GM21423 (cell line): ENCODE measurements around the gene MYOM3.
"Not testable (repeated sequence)": the region's sequence is repeated elsewhere in the genome, so short reads cannot be mapped to it uniquely, and the experiment has no call there.

Experiments
- ATAC-seq: cut with Tn5 transposase; IDR thresholded peaks from one replicate; pipeline ENCODE4 v1.9.1; 2021; ENCODE audit warnings: mild to moderate bottlenecking, moderate library complexity; ENCODE audit not compliant: unreplicated experiment

The MYOM3 gene

DNA sequence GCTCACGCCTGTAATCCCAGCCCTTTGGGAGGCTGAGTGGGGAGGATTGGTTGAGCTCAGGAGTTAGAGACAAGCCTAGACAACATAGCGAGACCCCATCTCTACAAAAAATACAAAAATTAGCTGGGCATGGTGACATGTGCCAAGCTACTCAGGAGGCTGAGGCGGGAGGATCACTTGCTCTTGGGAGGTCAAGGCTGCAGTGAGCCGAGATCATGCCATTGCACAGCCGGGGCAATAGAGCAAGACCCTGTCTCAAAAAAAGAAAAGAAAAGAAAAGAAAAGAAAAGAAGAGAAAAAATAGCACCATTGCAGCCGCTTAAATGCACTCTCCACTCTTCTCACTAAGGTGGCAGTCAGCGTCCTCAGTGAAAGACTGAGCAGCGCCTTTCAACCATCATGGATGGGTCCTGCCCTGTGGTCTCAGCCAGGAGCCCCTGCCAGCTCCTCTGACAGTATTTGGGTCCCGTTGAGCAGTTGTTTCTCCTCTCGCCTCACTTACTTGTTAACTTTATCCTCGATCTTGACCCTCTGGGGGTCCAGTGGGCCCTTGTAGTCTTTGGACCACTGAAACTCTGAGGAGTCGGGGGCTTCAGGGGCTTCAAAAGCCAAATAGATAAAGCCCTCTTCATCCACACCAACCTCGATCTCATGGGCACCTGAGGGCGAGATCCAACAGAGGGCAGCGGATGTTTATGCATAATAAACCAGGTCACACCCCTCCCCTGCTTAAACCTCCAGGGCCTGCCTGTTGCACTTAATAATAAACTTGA lies 36.9 kb downstream of the MYOM3 start:
- no peak for ATAC-seq

DNA sequence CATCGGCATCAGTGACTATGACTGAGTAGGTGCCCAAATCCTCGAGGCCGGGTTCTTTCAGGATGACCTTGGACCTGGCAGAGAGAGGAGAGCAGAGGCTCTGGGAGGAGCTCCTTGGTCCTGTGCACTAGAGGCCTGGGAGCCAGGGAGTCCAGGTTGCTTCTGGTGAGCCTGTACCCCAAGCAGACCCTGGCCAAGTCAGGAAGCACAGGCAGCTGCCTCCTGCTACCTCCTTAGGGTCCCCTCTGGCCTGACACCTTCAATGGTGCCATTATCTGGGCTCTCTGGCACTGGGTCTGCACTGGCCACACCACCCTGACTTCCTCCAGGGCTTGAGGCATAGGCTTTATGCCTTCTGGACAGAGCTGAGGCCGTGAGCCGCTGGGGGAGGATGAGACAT lies 37.7 kb downstream of the MYOM3 start:
- no peak for ATAC-seq

DNA sequence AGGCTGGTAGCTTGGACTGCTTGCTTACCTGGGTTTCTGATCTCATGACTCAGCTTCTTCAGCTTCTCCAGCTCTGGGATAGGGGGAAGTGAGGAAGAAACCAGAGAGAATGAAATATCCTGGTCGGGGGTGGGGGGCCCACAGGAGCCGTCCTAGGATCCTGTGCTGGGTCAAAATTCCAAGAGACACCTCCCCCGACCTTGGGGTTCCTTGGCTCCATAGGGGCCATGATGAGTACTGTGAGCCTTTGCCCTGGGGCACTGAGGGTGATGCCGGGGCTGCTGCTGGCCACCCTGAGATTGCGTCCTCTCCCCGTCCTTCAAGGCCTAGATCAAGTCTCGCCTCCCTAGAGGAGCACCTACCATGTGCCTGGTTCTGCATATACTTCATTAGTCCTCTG lies 40.0 kb downstream of the MYOM3 start:
- no peak for ATAC-seq

DNA sequence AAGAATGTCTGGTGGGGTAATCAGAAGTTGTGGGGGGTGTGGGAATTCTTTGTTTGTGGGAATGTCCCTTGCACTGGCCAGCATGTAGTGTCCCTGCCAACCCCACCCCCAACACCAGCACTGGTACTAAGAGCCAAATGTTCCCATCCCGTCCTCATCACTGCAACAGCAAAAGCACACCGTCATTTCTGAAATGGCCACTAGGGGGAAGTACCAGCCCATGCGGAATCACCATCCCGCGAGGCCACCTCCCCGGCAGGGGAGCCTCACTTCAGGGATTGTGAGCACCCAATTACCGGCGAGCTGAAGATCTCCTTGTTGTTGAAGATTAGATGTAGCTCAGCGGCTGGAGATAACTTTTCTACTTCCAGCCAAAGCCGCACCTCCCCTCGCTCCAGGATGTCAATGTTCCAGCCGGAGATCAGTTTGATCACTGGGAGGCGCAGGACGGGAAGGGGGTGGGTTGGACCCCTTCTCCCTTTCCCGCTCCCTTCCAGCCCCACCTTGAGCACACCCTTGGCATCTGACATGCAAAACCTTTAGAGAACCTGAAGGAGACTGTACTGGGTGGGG lies 41.0 kb downstream of the MYOM3 start:
- ATAC-seq = no peak

DNA sequence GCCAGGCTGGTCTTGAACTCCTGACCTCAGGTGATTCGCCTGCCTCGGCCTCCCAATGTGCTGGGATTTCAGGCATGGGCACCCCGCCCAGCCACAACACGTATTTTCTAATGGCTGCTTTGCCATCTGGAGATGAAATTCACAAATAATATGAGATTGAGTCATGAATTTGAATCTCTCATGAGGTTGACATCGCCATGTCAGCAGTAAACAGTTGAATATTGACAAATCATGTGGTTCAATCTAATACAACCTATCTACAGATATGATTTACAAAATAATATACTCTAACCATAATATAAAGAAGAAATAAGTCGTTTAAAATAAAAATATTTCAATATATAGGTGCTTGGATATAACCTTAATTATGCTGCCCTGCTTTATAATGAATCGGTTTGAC lies 42.1 kb downstream of the MYOM3 start:
- ATAC-seq = no peak

DNA sequence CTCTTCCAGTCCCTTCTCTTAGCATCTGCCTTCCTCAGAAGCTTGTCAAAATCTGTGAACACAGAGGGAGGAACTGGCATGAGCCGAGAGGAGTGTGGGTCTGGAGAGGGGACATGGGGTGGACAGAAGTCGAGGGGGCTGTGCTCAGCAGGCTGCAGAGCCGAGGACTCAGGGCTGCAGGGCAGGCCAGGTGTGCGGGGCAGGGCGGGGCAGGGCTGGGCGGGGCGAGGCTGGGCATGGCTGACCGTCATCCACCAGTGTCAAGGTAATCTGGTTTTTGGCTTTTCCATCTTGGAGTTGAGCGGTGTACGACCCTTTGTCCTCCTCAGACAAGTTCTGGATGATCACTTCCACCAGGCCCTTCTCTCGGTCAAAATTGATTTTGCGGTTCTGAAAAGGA lies 44.0 kb downstream of the MYOM3 start:
- ATAC-seq = no peak

DNA sequence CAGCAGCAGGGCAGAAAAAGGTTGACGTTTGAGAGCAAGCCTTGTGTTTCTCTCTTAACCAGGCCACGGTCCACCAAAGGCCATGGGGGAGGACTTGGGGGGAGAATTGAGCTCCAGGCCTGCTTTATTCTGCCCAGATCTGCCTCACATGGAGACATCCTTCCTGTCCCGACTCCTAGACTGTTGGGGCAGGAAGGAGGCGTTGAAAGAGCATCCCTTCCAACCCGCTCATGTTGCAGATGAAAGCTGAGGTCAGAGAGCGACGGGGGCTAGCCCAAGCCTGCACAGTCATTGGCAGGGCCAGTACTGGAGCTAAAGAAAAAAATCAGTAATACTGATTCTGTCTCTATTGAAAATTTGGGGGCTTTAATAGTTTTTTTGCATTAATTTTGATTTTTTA lies 46.6 kb downstream of the MYOM3 start:
- ATAC-seq = no peak

DNA sequence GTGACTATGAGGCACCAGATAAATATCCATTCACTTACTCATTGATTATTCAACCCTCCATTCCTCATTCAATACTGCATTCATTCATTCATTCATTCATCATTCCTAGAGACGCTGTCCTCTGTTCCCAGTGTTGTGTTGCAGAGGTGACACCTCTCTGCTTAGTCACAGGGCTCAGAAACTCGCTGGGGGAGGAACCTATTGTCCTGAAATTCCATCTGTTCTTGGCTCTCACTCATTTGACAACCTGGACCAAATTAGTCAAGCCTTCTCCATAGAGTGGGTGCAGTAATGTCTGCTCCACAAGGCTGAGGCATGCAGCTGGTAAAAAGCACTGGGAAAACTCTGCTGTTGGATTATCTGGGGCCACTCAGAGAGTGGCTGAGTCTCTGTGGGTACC lies 49.7 kb downstream of the MYOM3 start:
- ATAC-seq = no peak

DNA sequence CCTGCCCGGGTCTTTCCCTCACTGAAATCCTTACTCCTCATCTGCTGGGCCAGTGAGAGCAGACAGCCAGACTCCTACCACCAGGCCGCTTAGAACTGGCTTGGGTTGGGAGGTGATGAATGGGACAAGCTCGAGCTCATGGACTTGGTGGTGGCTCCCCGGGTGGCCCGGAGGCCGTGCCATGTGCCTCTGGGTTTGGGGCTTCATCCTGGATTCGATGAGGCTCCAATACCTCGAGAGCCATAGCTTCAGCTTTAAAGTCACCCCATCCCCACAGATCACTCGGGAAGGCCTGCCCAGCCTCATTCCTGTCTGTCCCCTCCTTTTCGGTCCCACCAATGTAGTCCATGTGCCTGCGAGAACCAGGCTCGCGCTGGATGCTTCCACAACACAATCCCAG lies 51.5 kb downstream of the MYOM3 start:
- no peak for ATAC-seq

DNA sequence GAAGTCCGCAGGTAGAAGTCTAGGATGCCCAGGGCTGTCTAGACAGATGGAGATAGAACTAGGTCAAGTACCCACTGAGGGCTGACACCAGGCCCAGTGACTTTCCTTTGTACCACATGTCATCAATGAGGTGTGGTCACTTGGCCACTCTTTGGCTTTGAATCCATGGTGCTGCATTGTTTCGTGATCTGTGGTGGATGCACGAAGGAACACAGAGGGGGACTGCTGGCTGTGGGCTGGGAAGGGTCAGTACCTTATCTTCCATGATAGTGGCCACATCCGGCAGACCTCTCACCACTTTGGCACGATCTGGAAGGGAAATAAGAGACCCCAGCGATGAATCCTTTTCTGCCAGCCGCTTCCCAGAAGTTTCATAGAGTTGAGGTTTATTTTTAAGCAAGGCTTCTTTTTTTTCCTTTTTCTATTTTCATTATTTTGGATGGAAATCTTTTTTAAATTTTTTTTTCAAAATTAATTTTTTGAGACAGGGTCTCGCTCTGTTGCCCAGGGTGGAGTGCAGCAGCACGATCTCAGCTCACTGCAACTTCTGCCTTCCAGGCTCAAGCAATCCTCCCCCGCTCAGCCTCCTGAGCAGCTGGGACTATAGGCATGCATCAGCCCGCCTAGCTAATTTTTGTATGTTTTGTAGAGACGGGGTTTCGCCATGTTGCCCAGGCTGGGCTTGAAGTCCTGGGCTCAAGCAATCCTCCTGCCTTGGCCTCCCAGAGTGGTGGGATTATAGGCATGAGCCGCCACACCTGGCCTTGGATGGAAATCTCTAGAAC lies 53.1 kb downstream of the MYOM3 start:
- no peak for ATAC-seq

DNA sequence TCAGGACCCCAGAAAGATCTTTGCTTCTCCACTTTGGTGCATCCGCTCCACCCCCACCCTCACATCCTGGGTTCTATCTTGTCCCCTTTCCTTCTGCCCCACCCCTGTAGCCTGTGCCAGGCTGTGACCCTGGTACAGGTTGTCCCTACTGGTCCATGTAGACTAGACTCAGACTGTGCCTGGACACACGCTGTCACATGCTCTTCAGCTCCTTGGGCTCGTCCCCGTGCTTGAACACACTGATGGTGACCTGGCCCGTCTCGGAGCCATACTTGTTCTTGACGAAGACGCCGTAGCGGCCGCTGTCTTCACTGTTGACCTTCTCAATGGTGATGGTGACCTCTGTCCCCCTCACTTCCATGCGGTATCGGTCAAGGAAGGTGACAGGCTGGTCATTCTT lies 54.8 kb downstream of the MYOM3 start:
- ATAC-seq = no peak

DNA sequence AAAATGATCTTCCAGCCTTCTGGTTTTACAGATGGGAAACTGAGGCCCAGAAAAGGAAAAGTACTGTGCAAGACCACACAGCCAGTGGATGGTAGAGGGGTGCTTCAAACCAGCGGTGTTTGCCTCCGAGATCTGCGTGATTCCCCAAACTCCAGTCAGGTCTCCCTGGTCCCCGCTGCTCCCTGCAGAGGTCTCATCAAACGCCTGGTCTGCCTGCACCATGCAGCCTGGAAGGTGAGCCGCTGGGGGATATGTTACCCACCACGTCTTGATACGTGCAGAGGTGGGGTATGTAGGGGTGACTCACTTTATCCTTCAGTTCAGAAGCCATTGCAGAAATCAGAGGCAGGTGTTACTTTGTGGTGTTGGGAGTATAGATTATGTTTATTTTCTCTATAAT lies 56.3 kb downstream of the MYOM3 start:
- no peak for ATAC-seq

DNA sequence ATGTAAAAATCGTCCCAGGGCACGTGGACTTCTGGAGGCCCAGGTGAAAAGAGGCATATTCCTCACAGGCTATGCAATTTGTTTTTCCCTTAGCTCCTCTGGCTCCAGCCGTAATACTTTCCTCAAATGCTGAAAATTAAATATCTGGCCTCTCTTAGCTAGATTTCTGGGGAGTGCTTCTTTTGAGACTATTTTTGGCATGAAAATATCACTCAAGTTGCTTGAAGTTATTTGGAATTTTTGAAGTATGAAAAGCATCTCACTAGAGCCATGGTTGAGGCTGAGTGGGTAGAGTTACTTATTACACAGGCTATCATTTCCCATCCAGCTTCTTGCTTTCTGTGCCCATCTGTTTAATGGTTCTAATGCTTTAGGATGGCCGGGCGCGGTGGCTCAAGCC lies 59.7 kb downstream of the MYOM3 start:
- ATAC-seq = no peak

DNA sequence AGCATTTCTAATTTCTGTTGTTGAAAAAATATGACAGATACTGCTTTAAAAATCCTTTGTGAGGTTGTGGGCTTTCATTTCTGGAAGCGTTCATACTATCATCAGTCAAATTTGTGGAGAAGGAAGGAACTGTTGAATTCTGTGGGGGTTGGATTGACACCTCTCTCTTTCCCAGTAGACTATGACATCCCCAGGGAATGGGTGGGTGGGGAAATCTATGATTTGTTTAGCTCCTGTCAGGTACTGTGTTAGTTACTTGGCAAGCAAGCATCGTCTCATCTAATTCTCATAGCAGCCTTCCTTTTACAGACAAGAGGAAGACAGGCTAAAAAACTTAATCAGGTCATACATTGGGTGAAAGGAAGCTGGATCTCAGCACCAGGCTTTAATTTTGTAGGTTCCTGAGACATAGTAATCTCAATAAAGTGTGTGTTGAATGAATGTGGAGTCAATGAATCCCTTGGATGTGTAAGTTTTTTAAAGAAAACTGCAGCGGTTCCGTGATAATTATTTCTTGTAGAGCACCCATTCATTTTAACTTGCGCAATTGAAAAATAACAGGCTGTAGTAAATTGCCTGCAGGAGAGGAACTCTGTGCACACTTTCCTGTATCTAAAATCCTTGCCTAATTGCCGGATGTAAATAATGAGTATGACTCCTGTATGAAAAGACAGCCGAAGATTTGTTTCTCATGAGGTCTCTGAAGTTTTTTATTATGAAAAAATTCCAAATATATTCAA lies 60.6 kb downstream of the MYOM3 start:
- ATAC-seq = no peak

DNA sequence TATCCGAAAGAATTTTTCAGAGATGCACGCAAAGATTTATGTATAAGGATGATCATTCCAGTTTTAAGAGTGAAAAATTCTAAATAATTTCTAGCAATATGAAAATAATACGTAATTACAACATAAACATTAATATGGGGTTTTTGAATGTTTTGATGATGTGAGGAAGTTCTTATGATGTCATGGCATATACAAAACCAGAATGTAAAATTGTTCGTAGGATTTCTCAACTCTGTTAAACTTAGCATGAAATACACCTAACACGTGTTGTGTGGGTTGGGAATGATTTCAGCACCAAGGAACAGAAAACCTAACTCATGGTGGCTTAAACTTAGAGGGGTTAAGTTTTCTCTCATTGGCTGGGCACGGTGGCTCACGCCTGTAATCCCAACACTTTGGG lies 62.2 kb downstream of the MYOM3 start:
- ATAC-seq = no peak

DNA sequence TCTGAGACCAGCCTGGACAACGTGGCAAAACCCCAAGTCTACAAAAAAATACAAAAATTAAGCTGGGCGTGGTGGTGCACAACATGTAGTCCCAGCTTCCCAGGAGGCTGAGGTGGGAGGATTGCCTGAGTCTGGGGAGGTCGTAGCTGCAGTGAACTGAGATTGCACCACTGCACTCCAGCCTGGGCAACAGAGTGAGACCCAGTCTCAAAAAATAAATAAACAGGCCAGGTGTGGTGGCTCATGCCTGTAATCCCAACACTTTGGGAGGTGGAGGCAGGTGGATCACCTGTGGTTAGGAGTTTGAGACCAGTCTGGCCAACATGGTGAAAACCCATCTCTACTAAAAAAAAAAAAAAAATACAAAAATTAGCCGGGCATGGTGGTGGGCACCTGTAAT lies 63.0 kb downstream of the MYOM3 start:
- ATAC-seq = not testable (repeated sequence)

DNA sequence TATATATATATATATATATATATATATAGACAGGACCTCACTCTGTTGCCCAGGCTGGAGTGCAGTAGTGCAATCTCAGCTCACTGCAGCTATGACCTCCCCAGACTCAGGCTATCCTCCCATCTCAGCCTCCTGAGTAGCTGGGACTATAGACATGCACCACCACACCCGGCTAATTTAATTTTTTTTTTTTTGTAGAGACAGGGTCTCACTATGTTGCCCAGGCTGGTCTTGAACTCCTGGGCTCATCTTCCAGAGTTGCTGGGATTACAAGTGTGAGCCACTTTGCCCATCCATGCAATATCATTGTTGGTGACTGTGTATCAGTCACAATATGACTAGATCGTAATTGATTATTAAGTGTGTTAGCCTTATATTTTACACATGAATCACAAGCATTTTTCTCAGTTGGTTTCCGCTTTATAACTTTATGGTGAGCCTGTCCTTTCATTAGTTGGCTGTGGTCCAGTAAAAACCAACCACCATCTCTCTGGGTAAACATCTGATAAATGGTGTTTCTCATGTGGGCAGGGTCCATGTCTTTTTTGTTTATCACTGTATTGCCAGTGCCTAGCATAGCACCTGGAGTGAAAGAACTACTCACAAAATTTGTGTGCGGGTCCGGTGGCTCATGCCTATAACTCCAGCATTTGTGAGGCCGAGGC lies 63.6 kb downstream of the MYOM3 start:
- no peak for ATAC-seq

DNA sequence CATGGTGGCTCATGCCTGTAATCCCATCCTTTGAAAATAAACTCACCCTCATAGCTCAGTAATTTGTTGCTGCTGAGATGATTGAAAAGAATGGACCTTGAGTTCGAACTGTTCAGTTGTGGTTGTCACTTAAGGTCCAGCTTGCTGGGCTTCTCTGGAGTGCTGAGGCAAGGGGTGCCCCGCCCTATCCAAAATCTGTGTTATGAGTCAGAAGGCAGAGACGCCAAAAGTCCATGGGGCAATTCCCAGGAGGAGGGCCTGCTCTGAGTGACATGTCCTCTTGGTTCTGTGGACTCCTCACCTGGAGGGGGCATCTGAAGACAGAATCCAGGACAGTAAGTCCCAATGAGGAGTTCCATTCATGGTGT lies 64.8 kb downstream of the MYOM3 start:
- no peak for ATAC-seq

DNA sequence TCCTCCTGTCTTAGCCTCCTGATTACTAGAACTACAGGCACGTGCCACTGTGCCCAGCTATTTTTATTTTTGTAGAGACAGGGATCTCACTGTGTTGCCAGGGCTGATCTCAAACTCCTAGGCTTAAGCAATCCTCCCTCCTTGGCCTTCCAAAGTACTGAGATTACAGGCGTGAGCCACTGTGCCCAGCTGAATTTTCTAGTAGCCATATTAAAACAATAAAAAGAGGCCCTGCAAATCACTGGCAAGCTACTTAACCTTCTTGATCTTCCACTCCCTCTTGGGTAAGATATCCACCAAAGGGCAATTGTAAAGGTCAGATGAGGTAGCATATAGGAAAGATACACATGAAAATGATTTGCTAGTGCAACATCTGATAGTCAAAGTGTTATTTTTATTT lies 66.2 kb downstream of the MYOM3 start:
- ATAC-seq = no peak

DNA sequence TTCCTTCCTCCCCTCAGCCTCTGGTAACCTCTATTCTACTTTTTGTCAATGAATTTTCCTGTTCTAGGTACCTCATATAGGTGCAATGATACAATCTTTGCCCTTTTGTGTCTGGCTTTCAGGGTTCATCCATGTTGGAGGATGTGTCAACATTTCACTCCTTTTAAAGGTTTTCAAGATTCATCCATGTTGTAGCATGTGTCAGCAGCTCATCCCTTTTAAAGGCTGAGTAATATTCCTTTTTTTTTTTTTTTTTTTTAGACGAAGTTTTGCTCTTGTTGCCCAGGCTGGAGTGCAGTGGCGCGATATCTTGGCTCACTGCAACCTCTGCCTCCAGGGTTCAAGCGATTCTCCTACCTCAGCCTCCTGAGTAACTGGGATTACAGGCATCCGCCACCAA lies 67.3 kb downstream of the MYOM3 start:
- ATAC-seq = not testable (repeated sequence)
